Endodermal cell (in vitro differentiated cells): ENCODE data around the gene GNAT2. TPM values are rescaled to one million over a fixed set of nuclear protein-coding genes. Genes with fewer than 3 reads are reported as not detected.
"Not testable (repeated sequence)": the region's sequence is repeated elsewhere in the genome, so short reads cannot be mapped to it uniquely, and the experiment has no call there.

Experiments
- DNase-seq: peaks from one replicate; pipeline ENCODE4 v3.0.0-alpha.2; 2017
- H3K27ac ChIP-seq: 2 replicates; pipeline ENCODE4 v1.5.1; 2013; ENCODE audit warnings: mild to moderate bottlenecking, low read depth, low read length, moderate library complexity
- H3K27me3 ChIP-seq: 2 replicates; pipeline ENCODE4 v1.6.1; 2013; ENCODE audit warnings: mild to moderate bottlenecking, low read length, moderate library complexity; ENCODE audit not compliant: insufficient read depth, control insufficient read depth, poor library complexity, severe bottlenecking
- H3K36me3 ChIP-seq: 2 replicates; pipeline ENCODE4 v1.7.0; 2013; ENCODE audit warnings: mild to moderate bottlenecking, low read length, moderate library complexity; ENCODE audit not compliant: control insufficient read depth, insufficient read depth
- H3K4me1 ChIP-seq: one replicate; pipeline ENCODE4 v1.7.0; 2013; ENCODE audit warnings: low read length; ENCODE audit not compliant: control insufficient read depth, insufficient read depth
- H3K4me3 ChIP-seq: 2 replicates; pipeline ENCODE4 v1.5.1; 2013; ENCODE audit warnings: mild to moderate bottlenecking, low read length, moderate library complexity
- H3K9ac ChIP-seq: 2 replicates; pipeline ENCODE4 v1.6.1; 2013; ENCODE audit warnings: mild to moderate bottlenecking, low read length, moderate library complexity; ENCODE audit not compliant: poor library complexity, severe bottlenecking; ENCODE audit errors: extremely low read depth
- H3K9me3 ChIP-seq: 2 replicates; pipeline ENCODE4 v1.6.1; 2013; ENCODE audit warnings: mild to moderate bottlenecking, low read length, moderate library complexity; ENCODE audit not compliant: control insufficient read depth
- H3K27ac Mint-ChIP-seq: 2 replicates; pipeline ENCODE4 v1.8.0; 2020; ENCODE audit warnings: mixed read lengths
- H3K27me3 Mint-ChIP-seq: 2 replicates; pipeline ENCODE4 v1.8.0; 2021; ENCODE audit warnings: mild to moderate bottlenecking, mixed read lengths; ENCODE audit not compliant: insufficient read depth
- H3K36me3 Mint-ChIP-seq: 2 replicates; pipeline ENCODE4 v1.8.0; 2020; ENCODE audit warnings: low read depth, mixed read lengths
- H3K4me1 Mint-ChIP-seq: 2 replicates; pipeline ENCODE4 v1.8.0; 2020; ENCODE audit warnings: mixed read lengths
- H3K4me3 Mint-ChIP-seq: 2 replicates; pipeline ENCODE4 v1.8.0; 2020; ENCODE audit warnings: mild to moderate bottlenecking, moderate library complexity, mixed read lengths
- H3K9me3 Mint-ChIP-seq: 2 replicates; pipeline ENCODE4 v1.8.0; 2020; ENCODE audit warnings: mild to moderate bottlenecking, mixed read lengths
- WGBS, 2 experiments: methylation state at CpG; one replicate each; pipeline versions ENCODE4 v1.1.5 to v1.1.7; 2013; ENCODE audit warnings: missing lambda C conversion rate in 2 of 2, mixed read lengths in 1 of 2; ENCODE audit not compliant: insufficient coverage in 1 of 2, insufficient read length in 1 of 2; 5-methylcytosine and 5-hydroxymethylcytosine counted together
- total RNA-seq, 2 donors: library from RNA; stranded (reverse); fragmentation: NEBNext Ultra II Directional in 1 of 2; extraction: Animal tissue kit (Norgen Biotek cat#: 25700) in 1 of 2; gene quantifications; 2 replicates in 1 of 2; 3 replicates in 1 of 2; pipeline ENCODE4 v1.2.1, GENCODE V29; 2021
- TF ChIP-seq, protein P1 (sequence below): fragments of 200-600 bp; sonication (generic); conservative IDR thresholded peaks from 2 replicates; pipeline ENCODE4 v1.5.0; 2021; ENCODE audit warnings: antibody characterized with exemption, mild to moderate bottlenecking

The GNAT2 gene
- total RNA-seq, 2 donors from 2014 or later, result not detected

DNA sequence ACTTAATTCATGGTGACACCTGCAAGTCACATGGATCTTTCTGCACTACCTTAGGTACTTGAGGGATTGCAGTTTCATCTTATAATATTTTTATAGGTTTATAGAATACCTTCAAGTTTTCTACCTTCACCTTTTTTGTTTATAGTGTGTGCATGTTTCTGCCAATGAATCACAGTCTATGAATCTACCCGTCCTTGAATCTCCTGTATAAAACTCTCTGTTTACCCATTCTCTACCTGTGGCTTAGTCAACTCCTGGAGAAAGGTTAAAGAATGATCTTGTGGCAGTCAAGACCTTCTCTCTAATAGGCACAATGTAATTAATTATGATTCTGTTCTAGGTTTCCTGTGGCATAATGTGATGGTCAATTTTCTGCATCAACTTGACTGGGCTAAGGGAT, 45.3 kb upstream of the GNAT2 start:
- no peak overlapping the region for H3K27ac ChIP-seq
- no peak overlapping the region for H3K9ac ChIP-seq
- no peaks in the 10 kb centered on the region for H3K9me3 Mint-ChIP-seq
- H3K36me3 Mint-ChIP-seq, result peaks cover 5% of the 10 kb centered on the region
- TF ChIP-seq, protein P1, sequence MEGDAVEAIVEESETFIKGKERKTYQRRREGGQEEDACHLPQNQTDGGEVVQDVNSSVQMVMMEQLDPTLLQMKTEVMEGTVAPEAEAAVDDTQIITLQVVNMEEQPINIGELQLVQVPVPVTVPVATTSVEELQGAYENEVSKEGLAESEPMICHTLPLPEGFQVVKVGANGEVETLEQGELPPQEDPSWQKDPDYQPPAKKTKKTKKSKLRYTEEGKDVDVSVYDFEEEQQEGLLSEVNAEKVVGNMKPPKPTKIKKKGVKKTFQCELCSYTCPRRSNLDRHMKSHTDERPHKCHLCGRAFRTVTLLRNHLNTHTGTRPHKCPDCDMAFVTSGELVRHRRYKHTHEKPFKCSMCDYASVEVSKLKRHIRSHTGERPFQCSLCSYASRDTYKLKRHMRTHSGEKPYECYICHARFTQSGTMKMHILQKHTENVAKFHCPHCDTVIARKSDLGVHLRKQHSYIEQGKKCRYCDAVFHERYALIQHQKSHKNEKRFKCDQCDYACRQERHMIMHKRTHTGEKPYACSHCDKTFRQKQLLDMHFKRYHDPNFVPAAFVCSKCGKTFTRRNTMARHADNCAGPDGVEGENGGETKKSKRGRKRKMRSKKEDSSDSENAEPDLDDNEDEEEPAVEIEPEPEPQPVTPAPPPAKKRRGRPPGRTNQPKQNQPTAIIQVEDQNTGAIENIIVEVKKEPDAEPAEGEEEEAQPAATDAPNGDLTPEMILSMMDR, result no peak
- 70 to 100% methylated on average over 1 of the region's 1 CpG for WGBS, 2 experiments
- no peak for DNase-seq
- no peak overlapping the region for H3K27ac Mint-ChIP-seq
- H3K9me3 ChIP-seq, result no peaks in the 10 kb centered on the region
- no peak overlapping the region for H3K4me3 ChIP-seq
- H3K36me3 ChIP-seq, result no peaks in the 10 kb centered on the region
- no peak overlapping the region for H3K4me3 Mint-ChIP-seq
- peaks cover 6% of the 10 kb centered on the region for H3K4me1 Mint-ChIP-seq
- H3K27me3 ChIP-seq, result no peaks in the 10 kb centered on the region
- peaks cover 3% of the 10 kb centered on the region for H3K27me3 Mint-ChIP-seq
- H3K4me1 ChIP-seq, result peaks cover 5% of the 10 kb centered on the region

DNA sequence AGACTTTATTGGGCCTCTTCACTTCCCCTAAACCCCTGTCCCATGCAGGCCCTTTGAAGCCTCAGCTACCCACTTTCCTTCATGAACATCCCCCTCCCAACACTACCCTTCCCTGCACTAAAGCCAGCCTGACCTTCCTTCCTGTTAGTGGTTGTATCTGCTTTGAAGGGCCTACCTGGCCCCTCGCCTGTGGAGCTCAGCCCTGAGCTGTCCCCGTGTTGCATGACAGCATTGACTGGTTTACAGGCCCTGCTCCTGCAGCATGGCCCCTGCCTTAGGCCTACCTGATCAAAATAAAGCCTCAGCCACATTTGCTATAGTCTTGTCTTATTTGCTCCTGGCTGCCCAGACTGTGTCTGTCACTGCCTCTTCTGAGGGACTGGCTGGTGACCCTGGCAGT, 42.0 kb upstream of the GNAT2 start:
- no peak for DNase-seq
- Mint-ChIP-seq H3K9me3 (no peaks in the 10 kb centered on the region), H3K27me3 (no peaks in the 10 kb centered on the region), H3K27ac (no peak overlapping the region), H3K36me3 (peaks cover 10% of the 10 kb centered on the region), H3K4me1 (no peaks in the 10 kb centered on the region), H3K4me3 (no peak overlapping the region)
- H3K4me1 ChIP-seq, result no peaks in the 10 kb centered on the region
- H3K4me3 ChIP-seq, result no peak overlapping the region
- WGBS, 2 experiments, result 85 to 91% methylated on average over 2 of the region's 2 CpGs
- no peak overlapping the region for H3K9ac ChIP-seq
- H3K36me3 ChIP-seq, result no peaks in the 10 kb centered on the region
- no peak overlapping the region for H3K27ac ChIP-seq
- no peaks in the 10 kb centered on the region for H3K27me3 ChIP-seq
- TF ChIP-seq, protein P1, result no peak
- no peaks in the 10 kb centered on the region for H3K9me3 ChIP-seq

DNA sequence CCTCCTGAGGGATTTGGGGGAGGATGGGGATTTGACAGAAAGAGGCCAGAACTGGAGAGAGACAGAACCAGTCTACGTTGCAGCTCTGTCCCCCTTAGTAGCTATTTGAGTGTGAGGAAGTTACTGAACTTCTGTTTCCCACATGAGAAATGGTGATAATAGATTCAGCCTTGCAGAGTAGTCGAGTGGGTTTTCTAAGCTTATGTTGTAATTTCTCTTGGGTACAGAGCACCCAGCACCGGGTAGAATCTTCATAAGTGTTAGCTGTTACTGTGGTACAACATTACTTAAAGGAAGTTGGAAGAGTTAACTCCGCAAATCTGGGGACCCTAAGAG, 41.2 kb upstream of the GNAT2 start:
- not testable (repeated sequence) for H3K27me3 Mint-ChIP-seq, H3K9me3 ChIP-seq, H3K27ac Mint-ChIP-seq, H3K4me3 Mint-ChIP-seq, H3K27me3 ChIP-seq, H3K27ac ChIP-seq, H3K4me3 ChIP-seq, H3K36me3 ChIP-seq, DNase-seq, H3K9ac ChIP-seq, H3K9me3 Mint-ChIP-seq, H3K4me1 Mint-ChIP-seq, H3K4me1 ChIP-seq
- H3K36me3 Mint-ChIP-seq, result peaks cover 10% of the 10 kb centered on the region
- WGBS, 2 experiments, result 91 to 100% methylated on average over 1 to 2 of the region's 4 CpGs

DNA sequence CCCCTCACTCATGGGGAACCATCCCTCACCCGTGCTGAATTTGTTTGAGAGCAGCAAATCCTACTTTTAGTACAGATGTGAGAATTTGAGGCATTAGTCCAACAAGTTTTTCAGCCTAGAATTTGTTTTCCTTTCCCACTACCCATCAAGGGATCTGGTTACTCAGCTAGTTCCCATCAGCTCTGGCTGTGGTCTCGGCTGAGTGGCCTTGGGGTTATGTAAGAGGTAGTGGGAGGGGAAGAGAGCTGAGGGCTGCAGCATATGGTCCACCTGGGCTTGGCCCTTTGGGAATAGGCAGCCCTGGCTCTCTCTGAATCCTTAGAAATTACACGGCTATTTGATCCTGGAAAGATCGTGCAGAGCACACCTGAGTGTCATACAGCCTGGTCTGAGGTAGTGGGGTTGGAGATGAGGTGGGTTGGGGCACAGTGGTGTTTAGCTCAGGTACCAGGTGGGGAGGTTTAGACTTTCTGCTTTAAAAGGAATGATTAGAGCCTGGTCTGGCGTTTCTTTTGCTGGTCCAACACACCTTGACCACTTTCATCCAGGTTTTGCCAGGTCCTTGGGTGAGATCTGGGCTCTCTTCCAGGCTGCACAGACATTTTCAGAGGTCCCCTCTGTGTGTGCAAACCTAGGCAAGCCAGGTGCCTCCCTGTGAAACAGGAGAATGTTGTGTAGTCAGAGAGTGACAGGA, 40.7 kb upstream of the GNAT2 start:
- Histone ChIP-seq H3K4me1 (no peaks in the 10 kb centered on the region), H3K27me3 (no peaks in the 10 kb centered on the region), H3K36me3 (no peaks in the 10 kb centered on the region), H3K4me3 (no peak overlapping the region), H3K9me3 (no peaks in the 10 kb centered on the region), H3K27ac (no peak overlapping the region), H3K9ac (no peak overlapping the region)
- Mint-ChIP-seq H3K4me1 (peaks cover under 1% of the 10 kb centered on the region), H3K27ac (no peak overlapping the region), H3K36me3 (peaks cover 10% of the 10 kb centered on the region), H3K27me3 (peaks cover 2% of the 10 kb centered on the region), H3K9me3 (no peaks in the 10 kb centered on the region), H3K4me3 (no peak overlapping the region)
- TF ChIP-seq, protein P1, result no peak
- WGBS, 2 experiments, result 88 to 89% methylated on average over 3 to 5 of the region's 5 CpGs
- DNase-seq, result no peak
